ENCODE results near the gene CRIP3. TPM values are rescaled to one million over a fixed set of nuclear protein-coding genes. Genes with fewer than 3 reads are reported as not detected.

Gene CRIP3
- total RNA-seq, 1 donor from 2014 or later: 3.8 TPM

GRCh38 chr6:43263314-43264178 is 45.1 kb downstream of the CRIP3 start:
- peak; percentile 81 for DNase-seq (ENCODE audit: low spot score)
- ATAC-seq: peak; percentile 83
- intact Hi-C loops (cut with DNase I): no loop called here

DNA sequence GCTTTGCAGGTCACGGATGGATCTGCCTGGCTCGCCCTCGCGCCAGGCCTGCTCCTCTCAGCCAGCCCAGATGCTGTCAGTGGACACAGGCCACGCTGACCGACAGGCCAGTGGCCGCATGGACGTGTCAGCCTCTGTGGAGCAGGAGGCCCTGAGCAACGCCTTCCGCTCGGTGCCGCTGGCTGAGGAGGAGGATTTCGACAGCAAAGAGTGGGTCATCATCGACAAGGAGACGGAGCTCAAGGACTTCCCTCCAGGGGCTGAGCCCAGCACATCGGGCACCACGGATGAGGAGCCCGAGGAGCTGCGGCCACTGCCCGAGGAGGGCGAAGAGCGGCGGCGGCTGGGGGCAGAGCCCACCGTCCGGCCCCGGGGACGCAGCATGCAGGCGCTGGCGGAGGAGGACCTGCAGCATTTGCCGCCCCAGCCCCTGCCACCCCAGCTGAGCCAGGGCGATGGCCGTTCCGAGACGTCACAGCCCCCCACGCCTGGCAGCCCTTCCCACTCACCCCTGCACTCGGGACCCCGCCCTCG is 45.8 kb downstream of the CRIP3 start:
- DNase-seq (ENCODE audit: low spot score) (no peak), ATAC-seq (no peak)
- intact Hi-C loops (cut with DNase I): no loop called here

DNA sequence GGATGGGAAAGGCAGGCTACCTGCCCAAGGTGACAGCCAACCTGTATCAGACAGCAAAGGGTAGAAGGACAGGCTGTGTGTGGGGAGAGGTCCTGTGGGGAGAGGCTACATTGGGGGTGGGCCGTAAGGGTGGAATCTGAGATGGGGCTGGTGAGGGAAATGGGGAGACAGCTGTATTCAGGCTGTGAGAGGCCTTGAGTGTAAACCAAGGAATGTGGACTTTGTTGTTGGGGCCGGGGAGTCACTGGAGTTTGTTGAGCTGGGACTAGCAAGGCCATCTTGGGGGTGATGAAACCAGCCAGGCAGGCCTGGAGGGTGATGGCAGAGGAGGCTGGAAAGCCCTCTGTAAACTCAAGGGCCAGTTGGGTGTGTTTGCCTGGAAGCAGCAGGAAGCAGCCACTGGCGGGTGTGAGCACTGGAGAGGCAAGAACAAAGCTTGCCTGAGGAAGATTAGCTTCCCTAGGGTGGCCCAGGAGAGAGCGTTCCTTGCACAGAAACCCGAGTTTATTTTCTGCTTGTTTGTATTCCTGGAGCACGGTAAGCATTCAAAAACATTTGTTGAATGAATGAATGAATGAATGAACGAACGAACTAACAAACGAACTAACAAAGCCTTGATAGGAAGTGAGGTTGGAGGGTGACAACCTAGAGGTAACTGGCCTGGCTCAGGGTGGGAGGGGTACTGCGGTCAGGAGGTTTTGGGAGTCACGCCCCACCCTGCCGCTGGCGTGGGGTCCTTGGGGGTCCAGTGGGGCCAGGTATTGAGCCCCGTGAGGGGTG is 46.4 kb downstream of the CRIP3 start:
- intact Hi-C loops (cut with DNase I): no loop called here
- ATAC-seq (no peak), DNase-seq (ENCODE audit: low spot score) (no peak)

DNA sequence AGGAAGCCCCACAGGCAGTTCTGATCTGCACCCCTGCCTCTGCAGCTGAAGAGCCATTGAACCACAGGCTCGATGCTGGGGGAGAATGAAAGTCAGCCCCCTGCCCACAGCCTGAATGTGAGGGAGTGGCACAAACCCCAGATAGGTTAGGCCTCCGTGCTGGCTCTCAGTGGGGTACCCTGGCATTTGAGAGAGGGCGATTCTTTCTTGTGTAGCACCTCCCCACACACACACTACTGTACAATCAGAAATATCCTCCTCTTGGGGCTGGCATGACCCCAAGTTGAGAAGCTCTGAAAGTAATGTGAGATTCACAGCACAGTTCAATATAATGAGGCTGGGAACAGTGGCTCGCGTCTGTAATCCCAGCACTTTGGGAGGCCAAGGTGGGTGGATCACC is 47.4 kb downstream of the CRIP3 start:
- intact Hi-C loops (cut with DNase I): no loop called here
- no peak for ATAC-seq
- no peak for DNase-seq (ENCODE audit: low spot score)

DNA sequence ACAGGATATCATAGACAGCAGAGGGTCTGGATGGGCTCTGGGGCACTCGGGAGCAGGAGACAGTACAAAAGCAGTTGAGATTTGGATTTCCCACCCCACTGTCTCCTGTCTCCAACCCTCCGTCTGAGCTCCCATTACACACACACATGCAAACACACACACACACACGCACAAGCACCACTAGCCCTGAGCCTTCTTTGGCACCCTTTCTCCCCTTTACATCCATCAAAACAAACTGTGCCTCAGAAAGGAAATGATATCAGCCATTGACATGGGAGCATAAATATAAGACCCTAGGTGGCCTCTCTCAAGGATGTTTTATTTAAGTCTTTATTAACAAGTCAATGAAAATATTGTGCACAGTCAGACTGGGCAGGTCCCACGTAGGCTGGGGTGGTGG is 47.8 kb downstream of the CRIP3 start:
- ATAC-seq (no peak), DNase-seq (ENCODE audit: low spot score) (no peak)
- intact Hi-C loops (cut with DNase I): no loop called here

GRCh38 chr6:43258807-43259686 is 49.6 kb downstream of the CRIP3 start:
- intact Hi-C loops (cut with DNase I): no loop called here
- DNase-seq (ENCODE audit: low spot score) (no peak), ATAC-seq (no peak)

GRCh38 chr6:43258180-43258579 is 50.4 kb downstream of the CRIP3 start:
- no peak for DNase-seq (ENCODE audit: low spot score)

DNA sequence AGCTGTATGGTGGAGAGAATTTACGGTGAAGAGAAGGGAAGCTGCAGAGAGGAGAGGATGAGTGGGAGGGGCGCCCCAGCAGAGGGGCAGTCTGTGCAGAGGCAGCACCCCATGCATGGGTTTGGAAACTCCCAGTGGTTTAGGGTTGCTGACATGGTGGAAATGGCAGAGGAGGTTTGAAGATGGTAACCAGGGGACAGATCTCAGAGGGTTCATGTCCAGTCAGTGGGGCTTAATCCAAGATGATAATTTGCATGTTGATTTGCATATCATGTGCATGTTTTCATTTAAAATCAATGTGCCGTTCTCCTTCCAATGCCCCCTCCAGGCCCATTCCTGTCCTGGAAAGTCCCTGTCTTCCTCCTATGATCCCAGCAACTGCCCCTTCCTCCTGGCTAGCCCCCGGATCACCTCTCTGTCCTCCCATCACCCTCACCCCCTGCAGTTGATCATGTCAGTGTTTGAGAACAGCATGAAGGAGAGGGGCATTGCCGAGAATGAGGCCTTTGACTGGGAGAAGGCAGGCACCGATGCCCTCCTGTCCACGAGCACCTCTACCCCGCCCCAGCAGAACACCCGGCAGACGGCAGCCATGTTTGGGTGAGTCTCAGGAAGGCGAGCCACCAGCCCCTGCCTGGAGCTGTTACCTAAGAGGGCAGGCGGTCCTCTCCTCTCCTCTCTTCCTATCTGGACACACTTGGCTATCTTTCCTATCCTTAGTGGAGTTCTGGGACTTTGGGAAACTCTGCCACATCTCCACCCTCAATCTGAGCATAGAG is 51.1 kb downstream of the CRIP3 start:
- no peak for DNase-seq (ENCODE audit: low spot score)
- no peak for ATAC-seq
- intact Hi-C loops (cut with DNase I): no loop called here

More at GRCh38 chr6:43258180-43258579, 50.4 kb downstream of the CRIP3 start:
- ATAC-seq: no peak
- intact Hi-C loops (cut with DNase I): no loop called here

GRCh38 chr6:43256670-43257366 is 51.8 kb downstream of the CRIP3 start:
- intact Hi-C loops (cut with DNase I): no loop called here

More at GRCh38 chr6:43256670-43257366, 51.8 kb downstream of the CRIP3 start:
- ATAC-seq (no peak), DNase-seq (ENCODE audit: low spot score) (no peak)

Other genes with a start within 250 kb of the CRIP3 start
- 40.4 TPM for gene MRPL2, start 249.4 kb downstream of the CRIP3 start, total RNA-seq
- gene KLC4, start 249.2 kb downstream of the CRIP3 start, total RNA-seq: 35.5 TPM
- gene PTK7, start 232.5 kb downstream of the CRIP3 start, total RNA-seq: 11.0 TPM
- 32.6 TPM for gene SRF, start 137.6 kb downstream of the CRIP3 start, total RNA-seq
- gene CUL9, start 126.6 kb downstream of the CRIP3 start, total RNA-seq: 42.9 TPM
- gene DNPH1, start 79.3 kb downstream of the CRIP3 start, total RNA-seq: 45.9 TPM
- 0.04 TPM for gene TTBK1, start 65.3 kb downstream of the CRIP3 start, total RNA-seq
- gene SLC22A7, start 10.6 kb downstream of the CRIP3 start, total RNA-seq: not detected
- gene ZNF318, start 60.8 kb upstream of the CRIP3 start, total RNA-seq: 26.6 TPM
- 31.7 TPM for gene ABCC10, start 118.7 kb upstream of the CRIP3 start, total RNA-seq
- gene DLK2, start 146.7 kb upstream of the CRIP3 start, total RNA-seq: 0.45 TPM
- gene TJAP1, start 168.7 kb upstream of the CRIP3 start, total RNA-seq: 36.9 TPM
- 1.2 TPM for gene LRRC73, start 201.5 kb upstream of the CRIP3 start, total RNA-seq
- gene YIPF3, start 208.1 kb upstream of the CRIP3 start, total RNA-seq: 66.7 TPM
- gene POLR1C, start 208.3 kb upstream of the CRIP3 start, total RNA-seq: 30.3 TPM